Measurements from ENCODE around the gene TAS2R1. TPM values are rescaled to one million over a fixed set of nuclear protein-coding genes. Genes with fewer than 3 reads are reported as not detected.

TAS2R1 gene
- total RNA-seq, 4 donors from 2014 or later: not detected

DNA sequence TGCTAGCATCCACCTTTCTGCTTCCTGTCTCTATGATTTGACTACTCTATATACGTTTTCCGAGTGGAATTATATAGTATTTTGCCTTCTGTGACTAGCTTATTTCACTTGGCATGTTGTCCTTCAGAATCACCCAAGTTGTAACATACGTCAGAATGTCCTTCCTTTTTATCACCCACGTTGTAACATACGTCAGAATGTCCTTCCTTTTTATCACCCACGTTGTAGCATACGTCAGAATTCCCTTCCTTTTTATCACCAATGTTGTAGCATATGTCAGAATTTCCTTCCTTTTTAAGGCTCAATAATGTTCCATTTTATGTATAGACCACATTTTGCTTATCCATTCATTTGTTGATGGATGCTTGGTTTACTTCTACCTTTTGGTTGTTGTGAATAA is 22.9 kb upstream of the TAS2R1 start:
- no peak for DNase-seq (ENCODE audit: low spot score in 2 of 2)
- Histone ChIP-seq H3K27ac (no peak overlapping the region), H3K36me3 (no peaks in the 10 kb centered on the region), H3K4me3 (no peak overlapping the region), H3K9me3 (no peaks in the 10 kb centered on the region), H3K27me3 (no peaks in the 10 kb centered on the region), H3K4me1 (peaks cover 5% of the 10 kb centered on the region)
- WGBS: 76% methylated on average over 7 of the region's 7 CpGs
- TF ChIP-seq EP300 (IDR thresholded peaks at IDR 0.05) (no peak), POLR2AphosphoS5 (IDR thresholded peaks at IDR 0.05) (no peak), POLR2A (IDR thresholded peaks at IDR 0.05) (no peak)
- TF ChIP-seq, protein P1, sequence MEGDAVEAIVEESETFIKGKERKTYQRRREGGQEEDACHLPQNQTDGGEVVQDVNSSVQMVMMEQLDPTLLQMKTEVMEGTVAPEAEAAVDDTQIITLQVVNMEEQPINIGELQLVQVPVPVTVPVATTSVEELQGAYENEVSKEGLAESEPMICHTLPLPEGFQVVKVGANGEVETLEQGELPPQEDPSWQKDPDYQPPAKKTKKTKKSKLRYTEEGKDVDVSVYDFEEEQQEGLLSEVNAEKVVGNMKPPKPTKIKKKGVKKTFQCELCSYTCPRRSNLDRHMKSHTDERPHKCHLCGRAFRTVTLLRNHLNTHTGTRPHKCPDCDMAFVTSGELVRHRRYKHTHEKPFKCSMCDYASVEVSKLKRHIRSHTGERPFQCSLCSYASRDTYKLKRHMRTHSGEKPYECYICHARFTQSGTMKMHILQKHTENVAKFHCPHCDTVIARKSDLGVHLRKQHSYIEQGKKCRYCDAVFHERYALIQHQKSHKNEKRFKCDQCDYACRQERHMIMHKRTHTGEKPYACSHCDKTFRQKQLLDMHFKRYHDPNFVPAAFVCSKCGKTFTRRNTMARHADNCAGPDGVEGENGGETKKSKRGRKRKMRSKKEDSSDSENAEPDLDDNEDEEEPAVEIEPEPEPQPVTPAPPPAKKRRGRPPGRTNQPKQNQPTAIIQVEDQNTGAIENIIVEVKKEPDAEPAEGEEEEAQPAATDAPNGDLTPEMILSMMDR (IDR thresholded peaks at IDR 0.05): no peak

GRCh38 chr5:9652295-9652694 is 22.1 kb upstream of the TAS2R1 start:
- DNase-seq (ENCODE audit: low spot score in 2 of 2): no peak
- TF ChIP-seq EP300 (IDR thresholded peaks at IDR 0.05) (no peak), POLR2AphosphoS5 (IDR thresholded peaks at IDR 0.05) (no peak), POLR2A (IDR thresholded peaks at IDR 0.05) (no peak)
- TF ChIP-seq, protein P1 (IDR thresholded peaks at IDR 0.05): no peak
- Histone ChIP-seq H3K27ac (no peak overlapping the region), H3K9me3 (no peaks in the 10 kb centered on the region), H3K4me3 (no peak overlapping the region), H3K36me3 (no peaks in the 10 kb centered on the region), H3K27me3 (no peaks in the 10 kb centered on the region), H3K4me1 (peaks cover 5% of the 10 kb centered on the region)
- WGBS: 87% methylated on average over 3 of the region's 3 CpGs

DNA sequence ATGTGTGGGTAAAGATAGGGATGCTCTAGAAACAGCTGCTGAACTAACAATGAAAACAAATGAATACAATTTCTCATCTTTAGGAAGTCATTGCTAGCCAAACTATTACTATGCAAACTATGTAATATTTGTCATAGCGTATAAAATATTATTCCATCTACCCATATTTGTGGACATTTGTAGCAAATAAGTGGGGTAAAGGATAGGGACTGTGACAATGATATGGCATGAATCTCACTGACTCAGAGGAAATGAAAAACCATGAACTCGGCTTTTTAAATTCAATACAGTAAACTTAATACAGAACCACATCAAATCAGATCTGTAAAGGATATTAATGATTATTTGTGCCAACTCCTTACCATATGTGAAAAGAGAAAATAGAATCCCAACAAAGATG is 16.7 kb upstream of the TAS2R1 start:
- no peak overlapping the region for H3K27ac ChIP-seq
- no peaks in the 10 kb centered on the region for H3K9me3 ChIP-seq
- TF ChIP-seq, protein P1 (IDR thresholded peaks at IDR 0.05): no peak
- TF ChIP-seq EP300 (IDR thresholded peaks at IDR 0.05) (no peak), POLR2A (IDR thresholded peaks at IDR 0.05) (no peak), POLR2AphosphoS5 (IDR thresholded peaks at IDR 0.05) (no peak)
- DNase-seq (ENCODE audit: low spot score in 2 of 2): no peak
- H3K36me3 ChIP-seq: no peaks in the 10 kb centered on the region
- no peak overlapping the region for H3K4me3 ChIP-seq
- no peaks in the 10 kb centered on the region for H3K4me1 ChIP-seq
- H3K27me3 ChIP-seq: no peaks in the 10 kb centered on the region
- WGBS: 94% methylated on average over 2 of the region's 2 CpGs

DNA sequence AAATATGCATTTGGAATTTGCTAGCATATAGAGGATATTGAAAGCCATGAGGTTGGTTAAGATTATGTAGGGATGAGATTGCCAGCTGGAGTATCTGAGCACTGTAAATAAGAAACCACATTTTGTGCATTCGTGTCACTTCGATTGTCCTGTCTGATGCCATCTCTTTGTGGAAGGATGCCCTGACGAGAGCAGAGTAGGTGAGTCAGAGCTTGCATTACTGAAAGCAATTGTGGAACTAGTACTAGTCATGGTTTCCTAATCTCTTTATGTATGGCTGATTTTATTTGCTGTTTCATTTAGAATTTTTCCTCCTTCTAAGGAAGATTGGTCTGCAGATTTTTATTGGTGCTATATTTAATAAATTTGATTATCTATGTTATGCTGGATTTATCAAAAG is 14.5 kb upstream of the TAS2R1 start:
- no peak for DNase-seq (ENCODE audit: low spot score in 2 of 2)
- TF ChIP-seq POLR2A (IDR thresholded peaks at IDR 0.05): no peak
- TF ChIP-seq EP300 (IDR thresholded peaks at IDR 0.05): no peak
- no peak for TF ChIP-seq POLR2AphosphoS5 (IDR thresholded peaks at IDR 0.05)
- TF ChIP-seq, protein P1 (IDR thresholded peaks at IDR 0.05): no peak
- 89% methylated on average over 3 of the region's 3 CpGs for WGBS
- H3K36me3 ChIP-seq: no peaks in the 10 kb centered on the region
- no peak overlapping the region for H3K4me3 ChIP-seq
- no peaks in the 10 kb centered on the region for H3K9me3 ChIP-seq
- H3K27me3 ChIP-seq: no peaks in the 10 kb centered on the region
- no peak overlapping the region for H3K27ac ChIP-seq
- no peaks in the 10 kb centered on the region for H3K4me1 ChIP-seq

- 47% methylated on average over 2 of the region's 2 CpGs for WGBS
- H3K4me3 ChIP-seq: no peak overlapping the region
- DNase-seq (ENCODE audit: low spot score in 2 of 2): no peak
- H3K4me1 ChIP-seq: no peaks in the 10 kb centered on the region
- H3K9me3 ChIP-seq: no peaks in the 10 kb centered on the region
- TF ChIP-seq POLR2AphosphoS5 (IDR thresholded peaks at IDR 0.05): no peak
- TF ChIP-seq, protein P1 (IDR thresholded peaks at IDR 0.05): no peak
- no peak for TF ChIP-seq POLR2A (IDR thresholded peaks at IDR 0.05)
- no peak for TF ChIP-seq EP300 (IDR thresholded peaks at IDR 0.05)
- H3K27ac ChIP-seq: no peak overlapping the region
- no peaks in the 10 kb centered on the region for H3K36me3 ChIP-seq
- no peaks in the 10 kb centered on the region for H3K27me3 ChIP-seq
These were observed 12.5 kb upstream of the TAS2R1 start for GRCh38 chr5:9642621-9643020.

Data from suprapubic skin (tissue), 4 donors.